ENCODE measurements around the gene MSL1. TPM values are rescaled to one million over a fixed set of nuclear protein-coding genes. Genes with fewer than 3 reads are reported as not detected.

Gene MSL1
- total RNA-seq, 2 donors from 2014 or later = 77.0 to 81.0 TPM

DNA sequence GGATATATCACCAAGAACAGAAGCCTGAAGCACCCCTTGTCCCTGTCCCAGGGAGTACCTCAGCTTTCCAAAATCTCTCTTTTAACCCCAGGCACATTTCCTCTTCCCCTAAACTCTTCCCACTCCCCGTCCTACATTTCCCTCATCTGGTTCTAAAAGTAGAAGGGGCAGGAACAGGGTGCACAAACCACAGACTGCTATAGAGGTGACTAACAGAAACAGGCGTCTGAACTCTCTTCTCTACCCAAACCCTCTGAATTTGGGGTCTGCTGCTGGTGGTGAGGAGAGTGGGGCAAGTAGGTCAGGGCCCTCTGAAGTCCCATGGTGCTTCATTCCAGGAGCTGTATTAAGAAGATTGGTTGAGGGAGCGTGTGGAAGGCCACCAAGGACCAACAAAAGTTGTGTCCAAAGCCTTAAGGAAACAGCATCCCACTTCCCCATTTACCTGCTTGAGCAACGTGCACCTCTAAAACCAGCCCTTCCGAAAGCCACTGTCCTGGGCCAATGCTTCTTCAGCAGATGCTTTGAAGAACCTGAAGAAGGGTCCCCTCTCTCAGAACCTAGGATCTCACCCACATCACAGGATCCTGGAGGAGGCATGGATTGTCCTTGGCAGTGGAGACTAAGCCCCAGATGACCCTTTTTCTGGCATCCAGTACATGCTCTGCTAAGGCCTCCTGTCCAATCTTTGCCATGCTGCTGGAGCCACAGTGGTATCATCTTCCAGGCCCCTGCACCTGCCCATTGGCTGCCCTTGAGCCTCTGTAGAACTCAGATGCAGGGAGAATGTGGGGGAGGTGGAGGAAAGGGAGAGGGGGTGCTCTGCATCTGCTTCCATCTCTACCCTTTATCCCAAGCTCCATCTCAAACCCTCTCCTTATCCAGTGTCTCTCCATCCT is 15.7 kb upstream of the MSL1 start:
- Histone ChIP-seq H3K9me3 (no peaks in the 10 kb centered on the region), H3K4me1 (peaks cover 49% of the 10 kb centered on the region), H3K27me3 (no peaks in the 10 kb centered on the region), H3K9ac (ENCODE audit: low read depth in 2 of 2, low read length in 2 of 2) (peak overlapping the region; percentile 35 to 37), H3K36me3 (no peaks in the 10 kb centered on the region), H3K4me3 (no peak overlapping the region), H3K27ac (peak overlapping the region; percentile 93)
- intact Hi-C loops (cut with DNase I) = no loop called here
- TF ChIP-seq, protein P1, sequence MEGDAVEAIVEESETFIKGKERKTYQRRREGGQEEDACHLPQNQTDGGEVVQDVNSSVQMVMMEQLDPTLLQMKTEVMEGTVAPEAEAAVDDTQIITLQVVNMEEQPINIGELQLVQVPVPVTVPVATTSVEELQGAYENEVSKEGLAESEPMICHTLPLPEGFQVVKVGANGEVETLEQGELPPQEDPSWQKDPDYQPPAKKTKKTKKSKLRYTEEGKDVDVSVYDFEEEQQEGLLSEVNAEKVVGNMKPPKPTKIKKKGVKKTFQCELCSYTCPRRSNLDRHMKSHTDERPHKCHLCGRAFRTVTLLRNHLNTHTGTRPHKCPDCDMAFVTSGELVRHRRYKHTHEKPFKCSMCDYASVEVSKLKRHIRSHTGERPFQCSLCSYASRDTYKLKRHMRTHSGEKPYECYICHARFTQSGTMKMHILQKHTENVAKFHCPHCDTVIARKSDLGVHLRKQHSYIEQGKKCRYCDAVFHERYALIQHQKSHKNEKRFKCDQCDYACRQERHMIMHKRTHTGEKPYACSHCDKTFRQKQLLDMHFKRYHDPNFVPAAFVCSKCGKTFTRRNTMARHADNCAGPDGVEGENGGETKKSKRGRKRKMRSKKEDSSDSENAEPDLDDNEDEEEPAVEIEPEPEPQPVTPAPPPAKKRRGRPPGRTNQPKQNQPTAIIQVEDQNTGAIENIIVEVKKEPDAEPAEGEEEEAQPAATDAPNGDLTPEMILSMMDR (IDR thresholded peaks at IDR 0.05) = no peak
- no peak for DNase-seq

DNA sequence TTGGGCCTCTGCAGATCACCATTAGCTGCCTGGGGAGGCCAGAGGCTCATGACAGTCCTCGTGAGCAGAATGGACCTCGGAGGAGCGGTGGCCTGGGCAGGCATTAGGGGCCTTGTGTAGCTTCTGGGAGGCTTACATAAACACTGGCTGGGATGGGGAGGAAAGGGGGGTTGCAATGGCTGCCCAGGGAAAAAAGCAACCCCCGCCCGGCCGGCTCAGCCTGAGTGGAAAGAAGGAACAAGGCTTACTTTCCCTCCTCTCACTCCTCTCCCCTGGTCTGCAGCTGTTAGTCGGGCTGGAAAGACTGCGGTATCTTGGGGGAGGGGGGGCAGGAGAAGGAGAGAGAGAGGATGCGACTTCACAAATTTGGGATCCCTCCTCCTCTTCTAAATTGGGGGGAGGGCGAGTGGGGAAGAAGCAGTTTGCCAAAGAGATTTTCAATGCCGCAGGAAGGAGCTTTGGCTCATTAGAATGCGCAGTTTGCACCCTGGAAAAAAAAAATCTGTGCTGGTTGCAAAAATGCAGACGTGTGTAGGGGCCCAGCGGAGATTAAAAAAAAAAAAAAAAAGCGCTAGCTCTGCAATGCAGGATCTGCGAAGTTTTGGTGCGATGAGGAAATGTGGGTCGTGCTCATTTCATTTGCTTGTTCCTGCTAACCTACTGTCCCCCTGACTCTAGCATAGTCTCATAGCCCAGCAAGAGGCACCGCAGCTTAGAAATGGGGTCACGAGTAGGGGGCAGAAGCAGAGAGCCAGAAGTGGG is 14.8 kb upstream of the MSL1 start:
- peak overlapping the region; percentile 93 for H3K27ac ChIP-seq
- H3K27me3 ChIP-seq = no peaks in the 10 kb centered on the region
- no peak overlapping the region for H3K4me3 ChIP-seq
- TF ChIP-seq, protein P1 (IDR thresholded peaks at IDR 0.05) = no peak
- peaks cover 49% of the 10 kb centered on the region for H3K4me1 ChIP-seq
- no peaks in the 10 kb centered on the region for H3K36me3 ChIP-seq
- peak overlapping the region; percentile 37 to 47 for H3K9ac ChIP-seq (ENCODE audit: low read depth in 2 of 2, low read length in 2 of 2)
- H3K9me3 ChIP-seq = no peaks in the 10 kb centered on the region
- no peak for DNase-seq
- intact Hi-C loops (cut with DNase I) = no loop called here

DNA sequence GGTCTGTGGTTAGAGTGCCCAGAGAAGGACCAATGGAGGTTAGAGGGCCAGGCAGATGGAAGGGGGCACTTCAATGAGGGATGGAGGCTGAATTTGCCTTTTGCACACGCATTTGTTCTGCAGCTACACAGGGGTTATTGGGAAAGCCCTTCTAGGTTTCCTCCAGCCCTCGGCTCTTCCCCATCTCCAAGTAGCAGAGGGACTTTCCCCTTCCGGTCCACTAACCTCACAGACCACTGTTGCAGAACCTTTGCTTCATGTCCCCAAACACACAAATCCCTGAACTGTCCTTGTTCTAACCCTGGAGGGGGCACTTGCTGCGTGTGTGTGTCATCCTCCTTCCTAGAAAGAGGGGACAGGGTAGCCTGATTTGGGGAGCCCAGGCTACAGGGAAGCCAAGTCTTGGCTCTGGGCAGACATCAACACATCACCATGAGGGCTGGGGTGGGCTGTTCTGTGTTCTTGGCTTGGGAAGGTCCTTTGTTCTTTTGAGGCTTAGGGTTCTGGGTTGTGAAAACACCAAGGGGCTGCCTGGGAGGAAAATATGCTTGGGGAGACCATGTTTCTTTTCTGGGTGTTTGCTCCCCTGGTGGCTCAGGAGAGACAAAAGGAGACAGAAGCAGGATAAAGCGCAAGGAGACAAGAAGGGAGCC is 14.1 kb upstream of the MSL1 start:
- Histone ChIP-seq H3K27ac (peak overlapping the region; percentile 93), H3K36me3 (no peaks in the 10 kb centered on the region), H3K27me3 (no peaks in the 10 kb centered on the region), H3K4me1 (peaks cover 55% of the 10 kb centered on the region), H3K9me3 (no peaks in the 10 kb centered on the region), H3K9ac (ENCODE audit: low read depth in 2 of 2, low read length in 2 of 2) (peak overlapping the region; percentile 47 to 52), H3K4me3 (no peak overlapping the region)
- DNase-seq = no peak
- TF ChIP-seq, protein P1 (IDR thresholded peaks at IDR 0.05) = no peak
- intact Hi-C loops (cut with DNase I) = no loop called here

DNA sequence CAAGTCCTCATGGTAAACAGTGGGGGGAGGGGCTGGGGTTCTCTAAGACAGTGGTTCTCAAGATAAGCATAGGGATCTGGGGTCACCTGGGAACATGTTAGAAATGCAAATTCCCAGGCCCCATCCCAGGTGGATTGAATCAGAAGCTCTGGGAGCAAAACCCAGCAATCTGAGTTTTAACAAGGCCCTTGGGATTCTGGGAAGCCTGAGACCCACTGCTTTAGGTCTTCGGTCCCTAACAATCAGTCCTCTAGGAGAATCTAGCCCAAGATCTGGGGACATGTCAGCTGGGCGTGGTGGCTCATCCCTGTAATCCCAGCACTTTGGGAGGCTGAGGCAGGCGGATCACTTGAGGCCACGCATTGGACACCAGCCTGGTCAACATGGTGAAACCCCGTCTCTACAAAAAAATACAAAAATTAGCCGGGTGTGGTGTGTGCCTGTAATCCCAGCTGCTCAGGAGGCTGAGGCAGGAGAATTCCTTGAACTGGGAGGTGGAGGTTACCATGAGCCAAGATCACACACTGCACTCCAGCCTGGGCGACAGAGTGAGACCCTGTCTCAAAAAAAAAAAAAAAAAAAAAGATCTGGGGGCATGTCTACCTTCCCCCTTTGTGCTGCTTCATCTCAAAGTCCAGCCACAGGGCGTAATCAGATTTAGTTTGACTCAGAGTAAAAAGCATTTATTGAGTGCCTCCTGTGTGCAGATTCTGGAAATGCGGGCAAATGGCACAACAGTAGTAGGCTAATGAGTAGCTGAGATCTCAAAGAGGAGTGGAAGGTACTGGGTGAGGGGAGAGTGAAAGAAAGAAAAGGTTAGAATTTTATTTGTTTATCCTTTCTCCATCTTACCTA is 12.6 kb upstream of the MSL1 start:
- TF ChIP-seq, protein P1 (IDR thresholded peaks at IDR 0.05) = no peak
- Histone ChIP-seq H3K4me3 (no peak overlapping the region), H3K9ac (ENCODE audit: low read depth in 2 of 2, low read length in 2 of 2) (peak overlapping the region in 1 of 2 donors; percentile 66), H3K9me3 (no peaks in the 10 kb centered on the region), H3K4me1 (peaks cover 53% of the 10 kb centered on the region), H3K36me3 (no peaks in the 10 kb centered on the region), H3K27me3 (no peaks in the 10 kb centered on the region), H3K27ac (peak overlapping the region; percentile 93)
- no peak for DNase-seq
- intact Hi-C loops (cut with DNase I) = no loop called here

Measured in colonic mucosa (tissue), 4 donors.